Left cardiac atrium (tissue), 4 donors: ENCODE results near the gene ANKRD17. TPM values are rescaled to one million over a fixed set of nuclear protein-coding genes. Genes with fewer than 3 reads are reported as not detected.
A peak's percentile ranks its signal among the peaks of the same experiment; 100 is the strongest.

Experiments
- ATAC-seq, 2 donors: fragments of 200-7000 bp; cut with Tn5 transposase; one replicate each; pipeline ENCODE4 v1.9.1; 2020; ENCODE audit warnings: mild to moderate bottlenecking in 2 of 2, moderate library complexity in 2 of 2
- DNase-seq: peaks from one replicate; pipeline ENCODE4 v3.0.0-alpha.2; 2020
- intact Hi-C, 2 donors: fragments of 100-400 bp; cut with DNase I; formaldehyde crosslinking; loops; one replicate each; pipeline versions ENCODE4 v1.14.1 to v1.15.1; 2022 to 2023
- total RNA-seq, 2 donors: library from RNA; stranded (reverse); fragmentation: NEBNext Ultra II Directional; extraction: Animal tissue kit (Norgen Biotek cat#: 25700); gene quantifications; one replicate each; pipeline ENCODE4 v1.2.1, GENCODE V29; 2021
- donor health status: DM: no; HTN: yes; CAD: no.
- donor health status: DM: no; HTN: yes; CAD: no; lungs with severe emphysema.
- donor health status: DM: yes; HTN: yes; CAD: no.
- donor health status: Dilated cardiomyopathy.

The ANKRD17 gene
- total RNA-seq, 2 donors from 2014 or later: 46.0 to 56.4 TPM

DNA sequence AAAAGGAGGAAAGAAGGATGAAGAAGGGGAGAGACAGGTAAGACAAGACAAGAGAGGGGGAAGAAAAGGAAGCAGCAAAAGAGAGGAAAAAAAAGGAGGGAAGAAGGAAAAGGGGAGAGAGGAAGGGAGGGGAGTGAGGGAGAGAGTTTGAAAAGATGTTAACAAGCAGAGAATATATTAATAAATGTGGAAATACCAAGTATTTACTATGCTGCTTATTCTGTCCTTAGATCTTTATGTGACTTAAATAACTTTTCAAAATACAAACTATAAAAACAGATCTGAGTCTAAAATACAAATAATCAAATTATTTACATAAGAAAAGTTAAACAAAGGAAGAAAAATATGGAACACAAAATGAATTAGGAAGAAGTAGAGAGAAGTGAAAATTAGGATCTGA, 170.7 kb downstream of the ANKRD17 start:
- no peak for ATAC-seq
- no peak for DNase-seq
- intact Hi-C loops: no loop called here

GRCh38 chr4:73086095-73086868, 172.3 kb downstream of the ANKRD17 start:
- no peak for ATAC-seq
- no peak for DNase-seq
- intact Hi-C loops: no loop called here

DNA sequence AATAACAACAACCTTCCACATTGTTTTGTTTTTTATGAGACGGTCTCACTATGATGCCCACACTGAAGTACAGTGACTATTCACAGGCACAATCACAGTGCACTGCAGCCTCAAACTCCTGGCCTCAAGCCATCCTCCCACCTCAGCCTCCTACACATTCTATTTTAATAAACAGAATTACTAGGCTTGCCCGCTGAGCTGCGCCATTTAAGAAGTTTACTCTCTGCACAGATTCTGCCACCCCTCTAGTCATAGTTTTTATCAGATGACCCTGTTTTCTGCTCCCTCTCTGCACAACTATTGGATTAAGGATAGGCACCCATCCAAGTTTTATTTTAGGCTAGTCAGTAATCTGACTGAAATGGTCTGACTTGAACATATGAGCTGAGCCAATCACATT, 177.8 kb downstream of the ANKRD17 start:
- intact Hi-C loops: no loop called here
- ATAC-seq (peak in 1 of 2 donors; percentile 38), DNase-seq (no peak)

GRCh38 chr4:73075832-73076231, 182.8 kb downstream of the ANKRD17 start:
- intact Hi-C loops: no loop called here
- ATAC-seq: no peak

DNA sequence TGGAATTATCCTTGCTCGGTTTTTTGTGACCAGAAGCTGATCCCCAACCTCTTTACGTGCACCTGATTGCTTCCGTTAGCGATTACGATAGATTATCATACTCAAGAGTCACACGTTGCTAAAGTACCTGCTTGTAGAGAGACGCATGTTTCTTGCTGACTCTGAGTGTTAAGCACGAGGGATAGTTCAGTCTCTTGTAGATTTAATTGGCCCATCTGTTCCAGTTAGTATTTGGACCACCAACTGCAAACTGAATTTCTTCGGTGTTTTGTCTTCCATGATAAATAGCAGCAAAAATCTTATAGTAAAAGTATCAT, 188.6 kb downstream of the ANKRD17 start:
- intact Hi-C loops: no loop called here
- ATAC-seq (peak in 1 of 2 donors; percentile 5), DNase-seq (no peak)

More at GRCh38 chr4:73075832-73076231, 182.8 kb downstream of the ANKRD17 start:
- DNase-seq: no peak

- peak; percentile 97 for ATAC-seq
- DNase-seq: peak; percentile 99
- intact Hi-C loops: loop anchor here in 1 of 2 donors (2.0 kb wide), 1 partner anchor 189 kb away; the partner anchor contains the start of gene ANKRD17
Observed at GRCh38 chr4:73069338-73070073, 189.1 kb downstream of the ANKRD17 start, which contains the start of gene COX18. TSS of gene COX18 (minus strand) at chr4:73069716. CDS start at chr4:73069649, 67 bp downstream.

DNA sequence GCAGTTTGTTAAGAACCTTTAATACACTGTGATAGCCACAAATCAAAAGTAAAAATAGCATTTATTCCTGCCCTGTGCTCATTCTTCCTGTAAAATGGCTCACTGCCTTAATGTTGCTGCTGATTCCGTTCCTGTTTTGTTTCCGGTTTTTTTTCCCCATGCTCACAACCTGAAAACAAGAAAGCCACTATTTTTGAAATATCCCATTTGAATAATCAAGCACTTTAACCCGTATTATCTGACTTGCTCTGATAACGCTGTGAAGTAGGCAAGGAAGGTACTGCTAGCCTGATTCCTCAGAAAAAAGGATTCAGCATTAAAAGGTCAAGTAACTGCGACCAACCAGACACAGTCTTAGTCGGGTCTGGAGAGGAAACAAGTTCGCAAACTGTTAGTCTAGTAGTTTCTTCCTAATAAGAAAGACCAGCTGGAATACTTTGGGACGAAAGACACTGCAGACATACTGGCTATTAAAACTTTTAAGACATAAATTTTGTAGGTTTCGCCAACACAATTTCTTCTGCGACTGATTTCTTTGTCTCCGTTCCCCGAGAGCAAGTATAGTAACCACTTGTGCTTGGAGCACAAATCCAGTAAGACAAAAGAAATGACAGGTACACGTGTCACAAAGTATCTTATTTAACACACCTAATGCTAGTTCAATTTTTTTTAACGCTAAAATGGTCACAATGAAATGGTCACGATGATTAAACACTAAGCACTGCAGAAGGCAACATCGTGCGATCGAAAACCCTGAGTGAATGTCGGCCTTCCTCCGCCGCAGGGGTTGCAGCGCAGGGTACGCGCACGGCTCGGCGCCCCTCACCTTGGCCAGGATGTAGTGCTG, 189.9 kb downstream of the ANKRD17 start:
- DNase-seq: no peak
- ATAC-seq: peak in 1 of 2 donors; percentile 4
- intact Hi-C loops: loop anchor here in 1 of 2 donors (2.0 kb wide), 1 partner anchor 190 kb away; the partner anchor contains the start of gene ANKRD17

GRCh38 chr4:73067971-73068394, 190.6 kb downstream of the ANKRD17 start:
- intact Hi-C loops: loop anchor here in 1 of 2 donors (2.0 kb wide), 1 partner anchor 191 kb away; the partner anchor contains the start of gene ANKRD17
- no peak for ATAC-seq
- no peak for DNase-seq

GRCh38 chr4:73066928-73067327, 191.7 kb downstream of the ANKRD17 start:
- ATAC-seq: no peak
- DNase-seq: no peak
- intact Hi-C loops: no loop called here

GRCh38 chr4:73066445-73066844, 192.2 kb downstream of the ANKRD17 start:
- no peak for DNase-seq
- intact Hi-C loops: no loop called here
- no peak for ATAC-seq

DNA sequence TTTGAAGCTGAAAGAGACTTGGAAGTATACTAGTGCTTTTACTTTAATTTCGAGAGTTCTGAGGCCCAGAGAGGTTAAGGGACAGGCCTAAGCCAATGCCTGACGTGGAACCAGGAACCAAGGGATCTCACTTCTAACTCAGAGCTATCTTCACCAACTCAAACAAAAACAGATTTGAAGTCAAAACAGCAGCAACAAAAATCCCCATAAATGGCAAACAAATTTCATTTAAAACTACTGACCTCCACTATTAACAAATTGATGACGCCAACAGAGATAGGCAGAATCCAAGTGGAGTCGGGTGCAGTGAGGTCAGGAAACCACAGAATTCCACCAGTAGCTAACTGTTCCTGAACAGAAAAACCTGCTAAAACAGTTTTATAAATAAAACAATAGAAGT, 194.1 kb downstream of the ANKRD17 start:
- DNase-seq (no peak), ATAC-seq (no peak)
- intact Hi-C loops: no loop called here

GRCh38 chr4:73055241-73055897, 203.2 kb downstream of the ANKRD17 start:
- intact Hi-C loops: no loop called here
- DNase-seq (no peak), ATAC-seq (no peak)

DNA sequence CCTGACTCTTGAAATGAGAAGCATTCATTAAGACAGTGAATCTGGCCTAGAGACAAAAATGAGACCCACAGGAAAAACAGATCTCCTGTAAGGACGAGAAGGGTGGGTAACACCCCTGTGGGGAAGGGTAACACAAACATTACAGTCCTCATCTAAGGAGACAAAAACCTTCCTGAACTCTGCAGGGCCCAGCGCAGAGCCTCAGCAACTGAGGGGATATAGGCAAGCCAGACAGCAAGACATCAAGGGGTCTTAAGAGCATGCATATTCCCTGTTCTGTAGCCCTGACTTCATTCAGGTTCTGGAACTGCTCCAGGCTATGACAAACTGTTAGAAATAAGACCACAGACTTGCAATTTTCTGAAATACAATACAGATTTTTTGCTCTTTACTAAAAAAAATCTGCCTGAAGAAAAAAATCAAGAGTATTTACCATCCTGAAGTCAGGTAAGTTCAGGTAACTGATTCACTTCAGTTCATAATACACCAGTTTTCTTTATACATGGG, 204.6 kb downstream of the ANKRD17 start:
- DNase-seq (no peak), ATAC-seq (no peak)
- intact Hi-C loops: no loop called here

GRCh38 chr4:73053076-73053475, 205.5 kb downstream of the ANKRD17 start:
- DNase-seq (no peak), ATAC-seq (no peak)
- intact Hi-C loops: no loop called here

DNA sequence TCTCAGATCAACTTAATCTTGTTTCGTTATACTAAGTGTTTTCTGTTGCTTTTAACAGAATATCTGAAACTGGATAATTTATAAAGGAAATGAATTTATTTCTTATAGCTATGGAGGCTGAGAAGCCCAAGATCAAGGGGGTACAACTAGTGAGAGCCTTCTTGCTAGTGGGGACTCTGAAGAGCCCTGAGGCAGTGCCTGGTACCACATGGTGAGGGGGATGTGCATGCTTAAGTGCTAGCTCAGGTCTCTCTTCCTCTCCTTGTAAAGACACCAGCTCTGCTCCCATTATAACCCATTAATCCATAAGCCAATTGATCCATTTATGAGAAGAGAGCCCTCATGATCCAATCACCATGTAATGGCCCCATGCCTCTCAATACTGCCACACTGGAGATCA, 207.0 kb downstream of the ANKRD17 start:
- ATAC-seq (no peak), DNase-seq (no peak)
- intact Hi-C loops: no loop called here

GRCh38 chr4:73045879-73046278, 212.7 kb downstream of the ANKRD17 start:
- intact Hi-C loops: no loop called here
- DNase-seq: no peak
- ATAC-seq: no peak

DNA sequence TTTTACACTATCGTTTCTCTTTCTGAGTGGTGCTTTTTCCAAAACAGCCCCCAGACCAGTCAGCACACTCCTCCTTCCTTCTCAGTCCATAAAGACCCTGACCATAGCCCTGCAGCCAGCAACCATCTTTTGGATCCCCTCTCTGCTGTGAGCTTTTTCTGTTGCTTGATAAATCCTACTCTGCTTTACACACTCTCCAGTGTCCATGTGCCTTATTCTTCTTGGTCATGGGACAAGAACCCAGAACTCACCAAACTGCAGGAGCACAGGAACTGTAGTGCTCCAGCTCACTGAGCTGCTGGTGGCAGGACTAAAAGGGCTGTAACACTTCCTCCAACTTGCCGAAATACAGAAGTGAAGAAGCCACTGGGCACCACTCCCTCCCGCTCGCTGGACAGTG, 221.5 kb downstream of the ANKRD17 start:
- intact Hi-C loops: no loop called here
- DNase-seq (no peak), ATAC-seq (no peak)

DNA sequence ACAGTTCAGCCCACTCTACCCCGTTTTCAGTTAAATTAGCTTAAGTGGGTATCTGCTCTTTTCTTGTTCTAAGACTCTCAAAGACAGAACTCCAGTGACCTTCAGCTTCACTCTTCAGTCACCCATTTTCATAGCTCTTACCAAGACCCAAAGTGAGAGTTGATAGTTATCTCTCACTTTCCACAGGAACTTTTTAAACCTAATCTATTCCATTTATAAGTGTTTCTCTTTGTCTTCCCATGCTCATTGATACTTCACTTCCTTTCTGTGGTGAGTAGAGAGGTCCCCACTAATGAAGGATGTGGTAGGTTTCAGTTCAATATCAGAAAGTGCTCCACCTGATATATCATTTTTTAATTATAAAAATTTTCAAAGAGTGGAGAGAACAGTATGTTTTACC, 222.5 kb downstream of the ANKRD17 start:
- DNase-seq (no peak), ATAC-seq (no peak)
- intact Hi-C loops: no loop called here

DNA sequence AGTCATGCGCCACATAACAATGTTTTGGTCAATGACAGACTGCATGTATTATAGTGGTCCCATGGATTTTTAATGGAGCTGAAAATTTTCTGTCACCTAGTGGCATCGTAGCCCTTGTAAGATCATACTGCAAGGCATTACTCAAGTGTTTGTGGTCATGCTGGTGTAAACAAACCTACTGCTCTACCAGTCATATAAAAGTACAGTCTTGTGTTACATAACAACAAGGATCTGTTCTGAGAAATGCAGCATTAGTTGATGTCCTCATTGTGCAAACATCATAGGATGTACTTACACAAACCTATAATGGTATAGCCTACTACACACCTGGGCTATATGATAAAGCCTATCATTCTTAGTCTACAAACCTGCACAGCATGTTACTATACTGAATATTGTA, 223.7 kb downstream of the ANKRD17 start:
- no peak for DNase-seq
- intact Hi-C loops: no loop called here
- ATAC-seq: no peak
